ENCODE data around the gene KNOP1. TPM values are rescaled to one million over a fixed set of nuclear protein-coding genes. Genes with fewer than 3 reads are reported as not detected.

The KNOP1 gene
- total and polyA plus RNA-seq, 2 donors (not counting 3 experiments of a cell fraction or from before 2014, with no cell fraction given) = 6.7 to 33.5 TPM

- H3K36me3 ChIP-seq (ENCODE audit: control insufficient read depth in 2 of 2, extremely low read depth in 1 of 2, insufficient read depth in 2 of 2, low read length in 2 of 2) = no peaks in the 10 kb centered on the region
- no peak overlapping the region for H3K4me3 ChIP-seq (replicated peaks in 1 of 3; ENCODE audit: insufficient read depth in 1 of 3, low read depth in 1 of 3, low read length in 3 of 3)
- H3K9me3 ChIP-seq (replicated peaks; ENCODE audit: control insufficient read depth, insufficient read depth, low read length) = no peaks in the 10 kb centered on the region
- TF ChIP-seq POLR2AphosphoS5 (IDR thresholded peaks at IDR 0.05; ENCODE audit: insufficient read depth, low read depth, low read length) (no peak), CTCF (IDR thresholded peaks at IDR 0.05; ENCODE audit: extremely low read depth in 1 of 2, insufficient read depth in 1 of 2, low read depth in 1 of 2, low read length in 2 of 2) (no peak), GATA2 (IDR thresholded peaks at IDR 0.05; ENCODE audit: insufficient read depth, insufficient read length, low read depth, low read length) (no peak), POLR2A (IDR thresholded peaks at IDR 0.05; ENCODE audit: low read depth, low read length) (no peak), EZH2 (IDR thresholded peaks at IDR 0.05; ENCODE audit: borderline replicate concordance, low read depth, low read length, severe bottlenecking) (no peak), MYC (IDR thresholded peaks at IDR 0.05; ENCODE audit: low read depth, low read length) (no peak), FOS (IDR thresholded peaks at IDR 0.05; ENCODE audit: borderline replicate concordance, insufficient read depth, low read length) (no peak), MAX (IDR thresholded peaks at IDR 0.05; ENCODE audit: insufficient read depth, insufficient read length) (no peak), JUN (IDR thresholded peaks at IDR 0.05; ENCODE audit: borderline replicate concordance, insufficient read depth, insufficient read length, low read depth) (no peak)
- CTCF ChIA-PET = interaction anchor here (0.6 to 0.8 kb wide), 2 partner anchors 15 to 111 kb away, joined by 3 read pairs; no protein-coding TSS in a partner anchor
- BruUV-seq (replicated peaks) = no TSS peak
- H2AFZ ChIP-seq (ENCODE audit: low read depth, low read length) = no peak overlapping the region
- peaks cover 6% of the 10 kb centered on the region for H3K4me1 ChIP-seq (ENCODE audit: control insufficient read depth, extremely low read depth, insufficient read depth, low read length)
- no peak overlapping the region for H3K9ac ChIP-seq (replicated peaks; ENCODE audit: extremely low read depth, insufficient read depth, low read length)
- FAIRE-seq (no peak), DNase-seq (ENCODE audit: low read depth, low spot score) (no peak)
- no peaks in the 10 kb centered on the region for H4K20me1 ChIP-seq (replicated peaks; ENCODE audit: control insufficient read depth, extremely low read depth, insufficient read depth, low read length)
- no peaks in the 10 kb centered on the region for H3K79me2 ChIP-seq (ENCODE audit: control insufficient read depth, insufficient read depth, low read length)
- no peak overlapping the region for H3K4me2 ChIP-seq (ENCODE audit: insufficient read depth, low read length)
- POLR2A ChIA-PET = no interaction called here
- H3K27ac ChIP-seq (ENCODE audit: insufficient read depth, low read depth, low read length) = no peak overlapping the region
- intact Hi-C loops (cut with micrococcal nuclease) = no loop called here
- dilution Hi-C loops (cut with MboI; ENCODE audit: extremely low pct_ligation_motif_present, low sequenced_read_pairs) = no loop called here
- H3K27me3 ChIP-seq (ENCODE audit: control insufficient read depth in 2 of 2, insufficient read depth in 2 of 2, low read length in 2 of 2) = no peaks in the 10 kb centered on the region
- no peaks in the 10 kb centered on the region for H3K9me1 ChIP-seq (replicated peaks; ENCODE audit: control insufficient read depth, extremely low read depth, insufficient read depth, low read length)
These were observed 27.4 kb upstream of the KNOP1 start for GRCh38 chr16:19745286-19746010.

Measured in endothelial cell of umbilical vein (primary cell).